IMR-90 (cell line): ENCODE measurements around the gene TNFRSF1A. TPM values are rescaled to one million over a fixed set of nuclear protein-coding genes. Genes with fewer than 3 reads are reported as not detected.

Experiments used
- ATAC-seq: fragments of 200-7000 bp; cut with Tn5 transposase; 2 replicates; pipeline ENCODE4 v1.9.1; 2020; ENCODE audit warnings: low read depth, mild to moderate bottlenecking, moderate library complexity
- BruUV-seq: library from RNA; stranded (reverse); fragments of 400-500 nt; replicated peaks from 2 replicates; lab custom pipeline; 2021; lab: Mats Ljungman, UMichigan
- CTCF ChIA-PET: fragments of 300-600 bp; formaldehyde crosslinking; extraction: SDS; loops from one replicate; lab custom pipeline; 2021; ENCODE audit warnings: antibody characterized with exemption; lab: Yijun Ruan, JAX
- POLR2A ChIA-PET: fragments of 300-600 bp; sonication (Branson Sonifier 250); formaldehyde crosslinking; loops from one replicate; lab custom pipeline; 2022; ENCODE audit warnings: antibody characterized with exemption; ENCODE audit not compliant: unreplicated experiment; lab: Charles Lee
- DNase-seq: peaks from one replicate; pipeline ENCODE4 v3.0.0; 2013
- H2AFZ ChIP-seq: replicated peaks from 2 replicates; pipeline ENCODE3; 2013; ENCODE audit warnings: low read length, mild to moderate bottlenecking; ENCODE audit not compliant: poor library complexity
- H2AK5ac ChIP-seq: 2 replicates; pipeline ENCODE4 v1.6.1; 2013; ENCODE audit warnings: low read depth, low read length, inconsistent platforms
- H2AK9ac ChIP-seq: replicated peaks from 2 replicates; pipeline ENCODE3; 2013; ENCODE audit warnings: mild to moderate bottlenecking, low read depth, low read length, moderate library complexity; ENCODE audit not compliant: poor library complexity
- H2BK120ac ChIP-seq: 2 replicates; pipeline ENCODE4 v1.6.1; 2013; ENCODE audit warnings: low read depth, low read length, inconsistent platforms
- H2BK15ac ChIP-seq: 3 replicates; pipeline ENCODE4 v1.6.1; 2013; ENCODE audit warnings: low read depth, low read length, inconsistent platforms
- H2BK20ac ChIP-seq: 2 replicates; pipeline ENCODE4 v1.6.1; 2013; ENCODE audit warnings: low read depth, mild to moderate bottlenecking, inconsistent platforms, low read length, moderate library complexity
- H2BK5ac ChIP-seq: 2 replicates; pipeline ENCODE4 v1.6.1; 2013; ENCODE audit warnings: mild to moderate bottlenecking, low read depth, low read length, inconsistent platforms; ENCODE audit not compliant: poor library complexity, severe bottlenecking
- H3K14ac ChIP-seq: replicated peaks from 2 replicates; pipeline ENCODE4 v1.6.1; 2013; ENCODE audit warnings: low read depth, low read length, inconsistent platforms
- H3K18ac ChIP-seq: 2 replicates; pipeline ENCODE4 v1.6.1; 2013; ENCODE audit warnings: low read depth, low read length, control low read depth
- H3K23ac ChIP-seq: 2 replicates; pipeline ENCODE4 v1.6.1; 2013; ENCODE audit warnings: low read depth, low read length, inconsistent platforms
- H3K27ac ChIP-seq: 2 replicates; pipeline ENCODE4 v1.5.1; 2013; ENCODE audit warnings: mild to moderate bottlenecking, control low read depth, low read length; ENCODE audit not compliant: insufficient read depth
- H3K27me3 ChIP-seq: 2 replicates; pipeline ENCODE4 v1.6.1; 2013; ENCODE audit warnings: low read length; ENCODE audit not compliant: control insufficient read depth, insufficient read depth
- H3K36me3 ChIP-seq: 2 replicates; pipeline ENCODE4 v1.6.1; 2013; ENCODE audit warnings: low read length, mixed read lengths; ENCODE audit not compliant: control insufficient read depth, insufficient read depth
- H3K4ac ChIP-seq: 2 replicates; pipeline ENCODE4 v1.6.1; 2013; ENCODE audit warnings: low read depth, low read length, inconsistent platforms
- H3K4me1 ChIP-seq: 2 replicates; pipeline ENCODE4 v1.6.1; 2013; ENCODE audit warnings: low read length, mixed read lengths; ENCODE audit not compliant: control insufficient read depth, insufficient read depth
- H3K4me2 ChIP-seq: 2 replicates; pipeline ENCODE4 v1.6.1; 2013; ENCODE audit warnings: low read depth, mild to moderate bottlenecking, control low read depth, low read length, moderate library complexity
- H3K4me3 ChIP-seq: 2 replicates; pipeline ENCODE4 v1.5.1; 2013; ENCODE audit warnings: low read depth, mild to moderate bottlenecking, control low read depth, low read length, moderate library complexity; ENCODE audit not compliant: insufficient read depth
- H3K56ac ChIP-seq: 2 replicates; pipeline ENCODE4 v1.6.1; 2013; ENCODE audit warnings: low read length, inconsistent platforms; ENCODE audit not compliant: insufficient read depth; ENCODE audit errors: extremely low read depth
- H3K79me1 ChIP-seq, 2 experiments: 2 replicates each; pipeline ENCODE4 v1.6.1; 2013; ENCODE audit warnings: low read length in 2 of 2, inconsistent platforms in 1 of 2, low read depth in 1 of 2
- H3K9ac ChIP-seq: 2 replicates; pipeline ENCODE4 v1.6.1; 2013; ENCODE audit warnings: low read depth, low read length, control low read depth
- H3K9me1 ChIP-seq: 2 replicates; pipeline ENCODE4 v1.6.1; 2013; ENCODE audit warnings: low read length, inconsistent platforms; ENCODE audit not compliant: insufficient read depth
- H3K9me3 ChIP-seq: 2 replicates; pipeline ENCODE4 v1.6.1; 2013; ENCODE audit warnings: low read length; ENCODE audit not compliant: control insufficient read depth, insufficient read depth
- H4K20me1 ChIP-seq: 2 replicates; pipeline ENCODE4 v1.6.1; 2013; ENCODE audit warnings: low read length, inconsistent platforms; ENCODE audit not compliant: insufficient read depth
- H4K5ac ChIP-seq: 2 replicates; pipeline ENCODE4 v1.6.1; 2013; ENCODE audit warnings: mild to moderate bottlenecking, low read depth, low read length, control low read depth
- H4K8ac ChIP-seq, 2 experiments: 2 replicates each; pipeline ENCODE4 v1.6.1; 2013; ENCODE audit warnings: low read depth in 2 of 2, low read length in 2 of 2, control low read depth in 1 of 2, inconsistent platforms in 1 of 2
- H4K91ac ChIP-seq: 2 replicates; pipeline ENCODE4 v1.6.1; 2013; ENCODE audit warnings: low read depth, low read length, inconsistent platforms; ENCODE audit not compliant: insufficient read depth
- BHLHE40 ChIP-seq: fragments of 150-350 bp; IDR thresholded peaks from 2 replicates; pipeline ENCODE4 v1.6.1; 2016; ENCODE audit warnings: mild to moderate bottlenecking, low read depth, low read length
- CHD1 ChIP-seq: IDR thresholded peaks from 2 replicates; pipeline ENCODE4 v1.6.1; 2012; ENCODE audit warnings: low read depth, low read length, improper control_type of control experiment
- MAZ ChIP-seq: IDR thresholded peaks from 2 replicates; pipeline ENCODE4 v1.6.1; 2012; ENCODE audit warnings: low read depth, mild to moderate bottlenecking, low read length, improper control_type of control experiment, moderate library complexity, borderline replicate concordance
- POLR2A ChIP-seq: IDR thresholded peaks from 2 replicates; pipeline ENCODE4 v1.6.1; 2012; ENCODE audit warnings: mild to moderate bottlenecking, low read depth, low read length
- RFX5 ChIP-seq: IDR thresholded peaks from 2 replicates; pipeline ENCODE4 v1.8.0; 2012; ENCODE audit warnings: low read depth, mild to moderate bottlenecking, low read length, moderate library complexity
- SMC3 ChIP-seq: fragments of 150-350 bp; IDR thresholded peaks from 2 replicates; pipeline ENCODE4 v1.6.1; 2016; ENCODE audit warnings: low read depth, mild to moderate bottlenecking, antibody characterized with exemption, low read length, moderate library complexity
- WGBS, 2 experiments: methylation state at CpG; one replicate each; pipeline versions ENCODE4 v1.1.5 to v1.1.7; 2013; ENCODE audit warnings: missing lambda C conversion rate in 2 of 2; ENCODE audit not compliant: insufficient read length in 1 of 2; ENCODE audit errors: extremely low coverage in 2 of 2; 5-methylcytosine and 5-hydroxymethylcytosine counted together
- dilution Hi-C: fragments of 300-500 bp; cut with HindIII; formaldehyde crosslinking; loops from one replicate; pipeline ENCODE4 v1.14.3; 2018; ENCODE audit warnings: low sequenced_read_pairs; ENCODE audit not compliant: unreplicated experiment
- in situ Hi-C: fragments of 300-500 bp; cut with MboI; formaldehyde crosslinking; loops from 3 replicates; pipeline ENCODE4 v1.14.3; 2019; ENCODE audit warnings: low sequenced_read_pairs, inconsistent platforms, mixed read lengths
- intact Hi-C: fragments of 100-400 bp; cut with micrococcal nuclease; formaldehyde crosslinking; loops from 2 replicates; pipeline ENCODE4 v1.10.0; 2022
- polyA plus RNA-seq, 3 experiments: library from polyadenylated mRNA; depleted of rRNA; stranded (reverse); fragments of >200 nt; gene quantifications; 2 replicates each; pipeline ENCODE4 v1.2.3, GENCODE V29; 2012; ENCODE audit warnings: low replicate concordance in 1 of 3
- total RNA-seq: library from RNA; depleted of rRNA; stranded (reverse); fragments of >200 nt; gene quantifications from 2 replicates; pipeline ENCODE4 v1.2.3, GENCODE V29; 2012

TNFRSF1A gene
- total and polyA plus RNA-seq, 2 of the 4 experiments (the other 2 are of a cell fraction): 79.6 to 136 TPM

DNA sequence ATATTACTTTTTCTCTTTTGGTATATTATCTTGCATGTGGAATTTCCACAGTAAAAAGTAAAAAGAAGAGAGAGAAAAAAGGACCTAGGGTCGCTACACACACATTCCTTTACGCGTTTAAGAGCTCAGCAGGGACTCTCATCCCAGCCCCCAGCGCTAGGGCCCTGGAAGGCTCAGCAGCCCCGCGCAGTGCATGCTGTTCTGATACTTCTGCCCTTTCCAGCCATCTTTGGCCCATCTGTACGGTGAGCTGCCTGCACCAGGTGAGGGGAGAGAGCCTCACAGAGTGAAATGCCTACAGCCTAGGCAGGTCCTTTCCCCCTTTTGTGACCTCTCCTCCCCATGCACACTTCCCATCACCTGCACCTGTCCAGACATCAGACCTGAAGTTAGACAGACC, 40.5 kb upstream of the TNFRSF1A start:
- Histone ChIP-seq H3K4me1 (peaks cover 20% of the 10 kb centered on the region), H3K56ac (no peak overlapping the region), H3K9me1 (peaks cover 27% of the 10 kb centered on the region), H2AK9ac (no peak overlapping the region), H4K91ac (no peak overlapping the region), H2AK5ac (peak overlapping the region; percentile 96), H4K8ac (no peak overlapping the region; a peak in 1 of 4 replicates), H2BK15ac (0 out of 3 replicates have a peak overlapping the region, but pooled peaks have one; percentile 24), H3K36me3 (peaks cover 14% of the 10 kb centered on the region; the same call in 1 of the 2 replicates), H3K4me3 (no peak overlapping the region), H3K27ac (no peak overlapping the region), H3K4ac (peak overlapping the region; percentile 97; the same call in 1 of the 2 replicates), H3K9ac (no peak overlapping the region), H3K9me3 (no peaks in the 10 kb centered on the region), H3K27me3 (no peaks in the 10 kb centered on the region), H3K23ac (peak overlapping the region; percentile 91; the same call in 1 of the 2 replicates), H3K18ac (no peak overlapping the region), H3K14ac (no peak overlapping the region), H4K20me1 (peaks cover 4% of the 10 kb centered on the region; the same call in 1 of the 2 replicates), H2BK20ac (no peak overlapping the region), H2AFZ (peak overlapping the region; percentile 28), H2BK120ac (no peak overlapping the region), H2BK5ac (no peak overlapping the region), H3K4me2 (no peak overlapping the region), H3K79me1 (peaks cover 19 to 38% of the 10 kb centered on the region in 2 experiments; a peak in 3 of 4 replicates), H4K5ac (no peak overlapping the region)
- no peak for DNase-seq
- dilution Hi-C loops: no loop called here
- POLR2A ChIA-PET: no interaction called here
- TF ChIP-seq BHLHE40 (no peak), MAZ (no peak), POLR2A (no peak), RFX5 (no peak), SMC3 (no peak), CHD1 (no peak)
- BruUV-seq: no TSS peak
- no peak for ATAC-seq
- in situ Hi-C loops: no loop called here
- CTCF ChIA-PET: no interaction called here
- WGBS, 2 experiments: no CpG with 5 or more reads among the region's 7 CpGs
- intact Hi-C loops: no loop called here
